Activated CD4-positive, alpha-beta memory T cell treated with anti-CD3 and anti-CD28 coated beads for 36 hours (primary cell): Measurements from ENCODE around the gene CLIC2. TPM values are rescaled to one million over a fixed set of nuclear protein-coding genes. Genes with fewer than 3 reads are reported as not detected.
"Not testable (repeated sequence)": the region's sequence is repeated elsewhere in the genome, so short reads cannot be mapped to it uniquely, and the experiment has no call there.

Source experiments
- CTCF ChIA-PET: fragments of 350-600 bp; sonication (Branson Sonifier 250); formaldehyde crosslinking; loops from one replicate; lab custom pipeline; 2021; ENCODE audit warnings: antibody characterized with exemption, inconsistent platforms; lab: Charles Lee
- POLR2A ChIA-PET: fragments of 350-600 bp; sonication (Branson Sonifier 250); formaldehyde crosslinking; loops from one replicate; lab custom pipeline; 2021; ENCODE audit warnings: antibody characterized with exemption; lab: Charles Lee
- DNase-seq: peaks from one replicate; pipeline ENCODE4 v3.0.0-alpha.2; 2020
- H3K27ac Mint-ChIP-seq: one replicate; pipeline ENCODE4 v1.8.0; 2021; ENCODE audit warnings: mixed read lengths
- H3K27me3 Mint-ChIP-seq: one replicate; pipeline ENCODE4 v1.8.0; 2021; ENCODE audit warnings: mixed read lengths
- H3K36me3 Mint-ChIP-seq: one replicate; pipeline ENCODE4 v1.8.0; 2021; ENCODE audit warnings: mixed read lengths
- H3K4me1 Mint-ChIP-seq: one replicate; pipeline ENCODE4 v1.8.0; 2021; ENCODE audit warnings: low read depth, mixed read lengths
- H3K4me3 Mint-ChIP-seq: one replicate; pipeline ENCODE4 v1.8.0; 2021; ENCODE audit warnings: mild to moderate bottlenecking, mixed read lengths
- H3K9me3 Mint-ChIP-seq: one replicate; pipeline ENCODE4 v1.8.0; 2021; ENCODE audit warnings: mixed read lengths
- intact Hi-C: fragments of 100-400 bp; cut with micrococcal nuclease; formaldehyde crosslinking; loops from one replicate; pipeline ENCODE4 v1.15.1; 2023
- total RNA-seq, 2 experiments: library from RNA; stranded (reverse); gene quantifications; one replicate each; pipeline ENCODE4 v1.2.3, GENCODE V29; 2021

The CLIC2 gene
- total RNA-seq, 2 experiments from 2014 or later: 0.40 to 1.1 TPM

- intact Hi-C loops: no loop called here
- H3K27ac Mint-ChIP-seq: no peak overlapping the region
- ChIA-PET POLR2A (no interaction called here), CTCF (no interaction called here)
- H3K9me3 Mint-ChIP-seq: peaks cover 2% of the 10 kb centered on the region
- DNase-seq: no peak
- peaks cover 3% of the 10 kb centered on the region for H3K36me3 Mint-ChIP-seq
- no peaks in the 10 kb centered on the region for H3K4me1 Mint-ChIP-seq
- no peak overlapping the region for H3K4me3 Mint-ChIP-seq
- H3K27me3 Mint-ChIP-seq: peaks cover 8% of the 10 kb centered on the region
Observed at GRCh38 chrX:155326610-155327009, 7.8 kb downstream of the CLIC2 start.

- intact Hi-C loops: no loop called here
- no peak for DNase-seq
- Mint-ChIP-seq H3K4me1 (no peaks in the 10 kb centered on the region), H3K9me3 (peaks cover 4% of the 10 kb centered on the region), H3K27me3 (peaks cover 5% of the 10 kb centered on the region), H3K27ac (no peak overlapping the region), H3K4me3 (no peak overlapping the region), H3K36me3 (no peaks in the 10 kb centered on the region)
- POLR2A ChIA-PET: no interaction called here
- CTCF ChIA-PET: no interaction called here
Observed at GRCh38 chrX:155314260-155314659, 20.2 kb downstream of the CLIC2 start.

- CTCF ChIA-PET: no interaction called here
- POLR2A ChIA-PET: no interaction called here
Observed at GRCh38 chrX:155313766-155314165, 20.6 kb downstream of the CLIC2 start.

GRCh38 chrX:155293771-155294170, 40.6 kb downstream of the CLIC2 start:
- Mint-ChIP-seq H3K27ac (no peak overlapping the region), H3K27me3 (no peaks in the 10 kb centered on the region), H3K4me3 (no peak overlapping the region), H3K36me3 (no peaks in the 10 kb centered on the region), H3K4me1 (no peaks in the 10 kb centered on the region), H3K9me3 (no peaks in the 10 kb centered on the region)
- ChIA-PET CTCF (no interaction called here), POLR2A (no interaction called here)
- no peak for DNase-seq
- intact Hi-C loops: no loop called here

More at GRCh38 chrX:155313766-155314165, 20.6 kb downstream of the CLIC2 start:
- DNase-seq: no peak
- Mint-ChIP-seq H3K27me3 (peaks cover 5% of the 10 kb centered on the region), H3K4me3 (no peak overlapping the region), H3K9me3 (peaks cover 4% of the 10 kb centered on the region), H3K27ac (no peak overlapping the region), H3K36me3 (no peaks in the 10 kb centered on the region), H3K4me1 (no peaks in the 10 kb centered on the region)
- intact Hi-C loops: no loop called here

GRCh38 chrX:155279873-155280272, 54.5 kb downstream of the CLIC2 start:
- no peaks in the 10 kb centered on the region for H3K9me3 Mint-ChIP-seq
- no peaks in the 10 kb centered on the region for H3K27me3 Mint-ChIP-seq
- H3K4me1 Mint-ChIP-seq: peaks cover 7% of the 10 kb centered on the region
- no peak overlapping the region for H3K4me3 Mint-ChIP-seq
- ChIA-PET CTCF (no interaction called here), POLR2A (no interaction called here)
- H3K27ac Mint-ChIP-seq: no peak overlapping the region
- no peaks in the 10 kb centered on the region for H3K36me3 Mint-ChIP-seq
- DNase-seq: no peak
- intact Hi-C loops: no loop called here

- Mint-ChIP-seq H3K36me3 (no peaks in the 10 kb centered on the region), H3K27ac (no peak overlapping the region), H3K4me1 (peaks cover 3% of the 10 kb centered on the region), H3K27me3 (no peaks in the 10 kb centered on the region), H3K4me3 (no peak overlapping the region), H3K9me3 (peaks cover 2% of the 10 kb centered on the region)
- no peak for DNase-seq
- ChIA-PET POLR2A (no interaction called here), CTCF (no interaction called here)
- intact Hi-C loops: no loop called here
Observed at GRCh38 chrX:155270969-155271368, 63.4 kb downstream of the CLIC2 start.

GRCh38 chrX:155267995-155268394, 66.4 kb downstream of the CLIC2 start:
- intact Hi-C loops: loop anchor here (2.0 kb wide), 1 partner anchor 499 kb away; no protein-coding TSS in a partner anchor
- not testable (repeated sequence) for H3K36me3 Mint-ChIP-seq

GRCh38 chrX:155266439-155266838, 68.0 kb downstream of the CLIC2 start:
- no peaks in the 10 kb centered on the region for H3K9me3 Mint-ChIP-seq
- no peak overlapping the region for H3K4me3 Mint-ChIP-seq
- H3K27me3 Mint-ChIP-seq: no peaks in the 10 kb centered on the region
- peaks cover 2% of the 10 kb centered on the region for H3K36me3 Mint-ChIP-seq
- ChIA-PET POLR2A (no interaction called here), CTCF (no interaction called here)
- H3K27ac Mint-ChIP-seq: no peak overlapping the region
- intact Hi-C loops: loop anchor here (2.0 kb wide), 1 partner anchor 500 kb away; no protein-coding TSS in a partner anchor
- no peak for DNase-seq
- peaks cover 17% of the 10 kb centered on the region for H3K4me1 Mint-ChIP-seq

More at GRCh38 chrX:155267995-155268394, 66.4 kb downstream of the CLIC2 start:
- DNase-seq, H3K4me3 Mint-ChIP-seq, CTCF ChIA-PET, H3K27me3 Mint-ChIP-seq, POLR2A ChIA-PET, H3K27ac Mint-ChIP-seq, H3K9me3 Mint-ChIP-seq, H3K4me1 Mint-ChIP-seq: not testable (repeated sequence)

- H3K9me3 Mint-ChIP-seq: no peaks in the 10 kb centered on the region
- peaks cover 24% of the 10 kb centered on the region for H3K4me1 Mint-ChIP-seq
- ChIA-PET CTCF (interaction anchor here (1.3 kb wide), 1 partner anchor 346 kb away, joined by 3 read pairs; no protein-coding TSS in a partner anchor), POLR2A (interaction anchor here (1.0 kb wide), 1 partner anchor 48 kb away, joined by 3 read pairs; the partner anchor contains the start of gene VBP1)
- DNase-seq: peak; percentile 86
- no peaks in the 10 kb centered on the region for H3K27me3 Mint-ChIP-seq
- H3K4me3 Mint-ChIP-seq: peak within 1 kb of the TSS; percentile 68
- H3K27ac Mint-ChIP-seq: peak within 1 kb of the TSS; percentile 94
- H3K36me3 Mint-ChIP-seq: peaks cover 17% of the 10 kb centered on the region
- intact Hi-C loops: loop anchor here (1.0 to 2.0 kb wide), 2 partner anchors 48 to 75 kb away; partner anchors contain the start of gene VBP1
Observed at GRCh38 chrX:155263854-155264628, 70.4 kb downstream of the CLIC2 start, which contains the start of gene RAB39B. Gene RAB39B, minus strand, starts transcription at chrX:155264491. Its CDS starts 203 bp downstream, at chrX:155264288.

- POLR2A ChIA-PET: interaction anchor here (1.0 kb wide), 1 partner anchor 47 kb away, joined by 3 read pairs; the partner anchor contains the start of gene VBP1
- H3K36me3 Mint-ChIP-seq: peaks cover 17% of the 10 kb centered on the region
Observed at GRCh38 chrX:155262970-155263754, 71.3 kb downstream of the CLIC2 start.

GRCh38 chrX:155259752-155260151, 74.7 kb downstream of the CLIC2 start:
- ChIA-PET POLR2A (no interaction called here), CTCF (no interaction called here)
- intact Hi-C loops: no loop called here
- Mint-ChIP-seq H3K27me3 (no peaks in the 10 kb centered on the region), H3K27ac (no peak overlapping the region), H3K36me3 (peaks cover 17% of the 10 kb centered on the region), H3K9me3 (no peaks in the 10 kb centered on the region), H3K4me3 (no peak overlapping the region), H3K4me1 (peaks cover 20% of the 10 kb centered on the region)
- no peak for DNase-seq

More at GRCh38 chrX:155262970-155263754, 71.3 kb downstream of the CLIC2 start:
- Mint-ChIP-seq H3K27me3 (no peaks in the 10 kb centered on the region), H3K9me3 (no peaks in the 10 kb centered on the region), H3K4me1 (peaks cover 21% of the 10 kb centered on the region), H3K4me3 (peak overlapping the region; percentile 68), H3K27ac (peak overlapping the region; percentile 94)
- CTCF ChIA-PET: interaction anchor here (1.3 kb wide), 1 partner anchor 346 kb away, joined by 3 read pairs; no protein-coding TSS in a partner anchor
- intact Hi-C loops: no loop called here
- DNase-seq: no peak

GRCh38 chrX:155251391-155251790, 83.0 kb downstream of the CLIC2 start:
- no peaks in the 10 kb centered on the region for H3K4me1 Mint-ChIP-seq
- ChIA-PET CTCF (no interaction called here), POLR2A (no interaction called here)
- intact Hi-C loops: no loop called here
- DNase-seq: no peak
- H3K27ac Mint-ChIP-seq: no peak overlapping the region
- H3K36me3 Mint-ChIP-seq: no peaks in the 10 kb centered on the region
- H3K9me3 Mint-ChIP-seq: no peaks in the 10 kb centered on the region
- H3K4me3 Mint-ChIP-seq: no peak overlapping the region
- no peaks in the 10 kb centered on the region for H3K27me3 Mint-ChIP-seq
